SK-N-SH (cell line): Measurements from ENCODE around the gene RFX4. TPM values are rescaled to one million over a fixed set of nuclear protein-coding genes. Genes with fewer than 3 reads are reported as not detected.

ENCODE experiments used
- CTCF ChIA-PET: fragments of 300-600, 350-600 bp; formaldehyde crosslinking; extraction: SDS; loops from one replicate; lab custom pipeline; 2021; lab: Yijun Ruan, JAX
- POLR2A ChIA-PET: fragments of 350-600 bp; sonication (Branson Sonifier 250); formaldehyde crosslinking; extraction: SDS; loops from one replicate; lab custom pipeline; 2020; ENCODE audit warnings: antibody characterized with exemption, inconsistent platforms; lab: Yijun Ruan, JAX
- DNase-seq: peaks from one replicate; pipeline ENCODE4 v3.0.0; 2012
- H2AFZ ChIP-seq: fragments of 200-600 bp; sonication (generic); 2 replicates; pipeline ENCODE4 v1.8.1; 2016; ENCODE audit warnings: antibody characterized with exemption, mild to moderate bottlenecking, low read depth
- H3F3A ChIP-seq: fragments of 200-600 bp; sonication (generic); replicated peaks from 2 replicates; pipeline ENCODE3; 2016; ENCODE audit warnings: antibody characterized with exemption, mild to moderate bottlenecking; ENCODE audit not compliant: insufficient read depth
- H3K27ac ChIP-seq, 2 experiments: fragments of 200-500 bp in 1 of 2; fragments of 200-600 bp in 1 of 2; sonication (Bioruptor generic) in 1 of 2; sonication (generic), shearing (Covaris generic) in 1 of 2; 2 replicates each; pipeline versions ENCODE4 v1.5.1 to v1.6.1; 2014 to 2016; ENCODE audit warnings: low read depth in 2 of 2, inconsistent platforms in 1 of 2, low read length in 1 of 2, mild to moderate bottlenecking in 1 of 2, mixed read lengths in 1 of 2
- H3K27me3 ChIP-seq: fragments of 200-600 bp; sonication (generic), shearing (Covaris generic); 2 replicates; pipeline ENCODE4 v1.6.1; 2016; ENCODE audit warnings: mixed run types; ENCODE audit not compliant: insufficient read depth
- H3K36me3 ChIP-seq, 2 experiments: fragments of 200-500 bp in 1 of 2; fragments of 200-600 bp in 1 of 2; sonication (Bioruptor generic) in 1 of 2; sonication (generic) in 1 of 2; replicated peaks in 1 of 2; 2 replicates each; pipeline versions ENCODE3 to v1.5.1; 2014 to 2016; ENCODE audit warnings: low read length in 1 of 2, mild to moderate bottlenecking in 1 of 2; ENCODE audit not compliant: insufficient read depth in 2 of 2, control insufficient read depth in 1 of 2
- H3K4me1 ChIP-seq, 2 experiments: fragments of 200-500 bp in 1 of 2; fragments of 200-600 bp in 1 of 2; sonication (Bioruptor generic) in 1 of 2; sonication (generic), shearing (Covaris generic) in 1 of 2; 2 replicates each; pipeline versions ENCODE4 v1.5.1 to v1.6.1; 2014 to 2016; ENCODE audit warnings: low read depth in 1 of 2, low read length in 1 of 2, mixed run types in 1 of 2; ENCODE audit not compliant: insufficient read depth in 2 of 2, control insufficient read depth in 1 of 2
- H3K4me2 ChIP-seq: fragments of 200-600 bp; sonication (generic), shearing (Covaris generic); 2 replicates; pipeline ENCODE4 v1.6.1; 2017; ENCODE audit warnings: mixed run types
- H3K4me3 ChIP-seq, 2 experiments: fragments of 200-500 bp in 1 of 2; fragments of 200-600 bp in 1 of 2; sonication (Bioruptor generic) in 1 of 2; sonication (generic), shearing (Covaris generic) in 1 of 2; 2 replicates each; pipeline versions ENCODE4 v1.5.1 to v1.8.1; 2014 to 2016; ENCODE audit warnings: low read depth in 2 of 2, inconsistent platforms in 1 of 2, low read length in 1 of 2, mild to moderate bottlenecking in 1 of 2, mixed read lengths in 1 of 2, moderate library complexity in 1 of 2
- H3K79me2 ChIP-seq: fragments of 200-600 bp; sonication (generic); 2 replicates; pipeline ENCODE4 v1.8.1; 2017; ENCODE audit warnings: mild to moderate bottlenecking; ENCODE audit not compliant: insufficient read depth
- H3K9ac ChIP-seq: fragments of 200-600 bp; sonication (generic); 2 replicates; pipeline ENCODE4 v1.6.1; 2017; ENCODE audit warnings: mixed run types
- H3K9me2 ChIP-seq: fragments of 200-600 bp; sonication (generic); 2 replicates; pipeline ENCODE4 v1.6.1; 2017; ENCODE audit warnings: mixed run types
- H3K9me3 ChIP-seq: fragments of 200-600 bp; sonication (generic); 2 replicates; pipeline ENCODE4 v1.6.1; 2017; ENCODE audit warnings: mixed run types, mild to moderate bottlenecking, moderate library complexity
- H4K20me1 ChIP-seq: fragments of 200-600 bp; sonication (generic); 2 replicates; pipeline ENCODE4 v1.6.1; 2017; ENCODE audit warnings: mild to moderate bottlenecking, mixed run types; ENCODE audit not compliant: insufficient read depth
- ELF1 ChIP-seq: IDR thresholded peaks from 2 replicates; pipeline ENCODE4 v1.4.0; 2012
- EP300 ChIP-seq, 2 experiments: IDR thresholded peaks; 2 replicates each; pipeline versions ENCODE4 v1.4.0 to v1.6.1; 2012; ENCODE audit warnings: borderline replicate concordance in 1 of 2, low read depth in 1 of 2, low read length in 1 of 2
- FOSL2 ChIP-seq: IDR thresholded peaks from 2 replicates; pipeline ENCODE4 v1.4.0; 2012; ENCODE audit warnings: low read depth, mild to moderate bottlenecking, moderate library complexity, borderline replicate concordance
- FOXJ3 ChIP-seq: sonication (generic); formaldehyde crosslinking; IDR thresholded peaks from 2 replicates; pipeline ENCODE4 v1.5.1; 2020; ENCODE audit warnings: mild to moderate bottlenecking, missing genetic modification reagents
- FOXM1 ChIP-seq: IDR thresholded peaks from 2 replicates; pipeline ENCODE4 v1.4.0; 2012; ENCODE audit warnings: low read depth, mild to moderate bottlenecking
- MEF2A ChIP-seq: IDR thresholded peaks from 2 replicates; pipeline ENCODE4 v1.4.0; 2012; ENCODE audit warnings: low read depth, borderline replicate concordance
- NFIC ChIP-seq: IDR thresholded peaks from 2 replicates; pipeline ENCODE4 v1.4.0; 2012; ENCODE audit warnings: borderline replicate concordance
- NRF1 ChIP-seq: IDR thresholded peaks from 2 replicates; pipeline ENCODE4 v1.6.1; 2012; ENCODE audit warnings: low read depth, mild to moderate bottlenecking, low read length
- POLR2AphosphoS5 ChIP-seq: IDR thresholded peaks from 2 replicates; pipeline ENCODE4 v1.6.1; 2012; ENCODE audit warnings: low read depth, low read length
- RCOR1 ChIP-seq: fragments of 150-350 bp; IDR thresholded peaks from 2 replicates; pipeline ENCODE4 v1.6.1; 2017; ENCODE audit warnings: antibody characterized with exemption, low read length
- REST ChIP-seq: IDR thresholded peaks from 2 replicates; pipeline ENCODE4 v1.6.1; 2012; ENCODE audit warnings: mild to moderate bottlenecking, low read depth, low read length, moderate library complexity
- RXRA ChIP-seq: IDR thresholded peaks from 2 replicates; pipeline ENCODE4 v1.4.0; 2012; ENCODE audit warnings: low read depth, mild to moderate bottlenecking, borderline replicate concordance
- TAF1 ChIP-seq: IDR thresholded peaks from 2 replicates; pipeline ENCODE4 v1.6.1; 2012; ENCODE audit warnings: low read depth, mild to moderate bottlenecking, low read length, moderate library complexity, borderline replicate concordance
- TEAD4 ChIP-seq: IDR thresholded peaks from 2 replicates; pipeline ENCODE4 v1.4.0; 2012; ENCODE audit warnings: mild to moderate bottlenecking, borderline replicate concordance; ENCODE audit not compliant: insufficient read depth
- YY1 ChIP-seq: IDR thresholded peaks from 2 replicates; pipeline ENCODE4 v1.4.0; 2012; ENCODE audit warnings: low read depth, mild to moderate bottlenecking
- ZBTB33 ChIP-seq: IDR thresholded peaks from 2 replicates; pipeline ENCODE4 v1.4.0; 2012; ENCODE audit warnings: low read depth, borderline replicate concordance
- WGBS: methylation state at CpG from one replicate; pipeline ENCODE4 v1.1.6; 2017; ENCODE audit warnings: low lambda C conversion rate; 5-methylcytosine and 5-hydroxymethylcytosine counted together
- polyA plus RNA-seq, 3 experiments: library from polyadenylated mRNA; depleted of rRNA; stranded (reverse); fragments of >200 nt; gene quantifications; 2 replicates each; pipeline ENCODE4 v1.2.3, GENCODE V29; 2012
- TF ChIP-seq, protein P1 (sequence below): fragments of 150-350 bp; IDR thresholded peaks from 2 replicates; pipeline ENCODE4 v1.6.1; 2017; ENCODE audit warnings: antibody characterized with exemption, low read length, low read depth, borderline replicate concordance
- TF ChIP-seq, protein P2 (sequence below): fragments of 200-600 bp; sonication (generic); IDR thresholded peaks from 2 replicates; pipeline ENCODE4 v1.6.1; 2017; ENCODE audit warnings: antibody characterized with exemption, mild to moderate bottlenecking, moderate library complexity
- TF ChIP-seq, protein P3 (sequence below): IDR thresholded peaks from 2 replicates; pipeline ENCODE4; 2012

The RFX4 gene
- polyA plus RNA-seq, 1 of the 3 experiments (the other 2 are of a cell fraction): not detected

DNA sequence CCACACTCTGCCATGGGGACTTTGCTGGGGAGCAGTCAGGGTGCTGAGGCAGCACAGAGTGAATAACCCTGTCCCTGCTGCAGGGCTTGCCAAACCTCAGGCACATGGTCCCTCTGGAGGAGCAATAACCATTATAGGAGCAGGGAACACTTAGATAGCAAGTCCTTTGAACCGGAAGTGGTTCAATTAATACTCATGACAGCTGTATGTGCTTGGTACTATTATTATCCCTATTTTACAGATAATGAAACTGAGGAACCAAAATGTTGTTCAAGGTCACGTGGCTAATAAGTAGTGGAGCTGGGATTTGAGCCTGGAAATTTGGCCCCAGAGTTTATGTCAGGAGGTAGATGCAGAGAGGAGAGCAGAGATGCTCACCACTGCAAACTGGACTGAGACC, 49.0 kb downstream of the RFX4 start:
- no peak overlapping the region for H3K27ac ChIP-seq
- no peaks in the 10 kb centered on the region for H3K9me2 ChIP-seq
- peaks cover 4% of the 10 kb centered on the region for H3F3A ChIP-seq
- no peaks in the 10 kb centered on the region for H3K36me3 ChIP-seq
- no peaks in the 10 kb centered on the region for H3K9me3 ChIP-seq
- TF ChIP-seq, protein P1, sequence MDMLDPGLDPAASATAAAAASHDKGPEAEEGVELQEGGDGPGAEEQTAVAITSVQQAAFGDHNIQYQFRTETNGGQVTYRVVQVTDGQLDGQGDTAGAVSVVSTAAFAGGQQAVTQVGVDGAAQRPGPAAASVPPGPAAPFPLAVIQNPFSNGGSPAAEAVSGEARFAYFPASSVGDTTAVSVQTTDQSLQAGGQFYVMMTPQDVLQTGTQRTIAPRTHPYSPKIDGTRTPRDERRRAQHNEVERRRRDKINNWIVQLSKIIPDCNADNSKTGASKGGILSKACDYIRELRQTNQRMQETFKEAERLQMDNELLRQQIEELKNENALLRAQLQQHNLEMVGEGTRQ: no peak
- TF ChIP-seq FOXJ3 (no peak), TAF1 (no peak), FOXM1 (no peak), NFIC (no peak), NRF1 (no peak), EP300 (IDR thresholded peaks at IDR 0.05; ENCODE audit: borderline replicate concordance in 1 of 2, low read depth in 1 of 2, low read length in 1 of 2) (no peak), RCOR1 (no peak), TEAD4 (no peak), ELF1 (no peak), REST (no peak), RXRA (no peak), YY1 (no peak), POLR2AphosphoS5 (no peak), ZBTB33 (no peak), FOSL2 (no peak), MEF2A (no peak)
- TF ChIP-seq, protein P2, sequence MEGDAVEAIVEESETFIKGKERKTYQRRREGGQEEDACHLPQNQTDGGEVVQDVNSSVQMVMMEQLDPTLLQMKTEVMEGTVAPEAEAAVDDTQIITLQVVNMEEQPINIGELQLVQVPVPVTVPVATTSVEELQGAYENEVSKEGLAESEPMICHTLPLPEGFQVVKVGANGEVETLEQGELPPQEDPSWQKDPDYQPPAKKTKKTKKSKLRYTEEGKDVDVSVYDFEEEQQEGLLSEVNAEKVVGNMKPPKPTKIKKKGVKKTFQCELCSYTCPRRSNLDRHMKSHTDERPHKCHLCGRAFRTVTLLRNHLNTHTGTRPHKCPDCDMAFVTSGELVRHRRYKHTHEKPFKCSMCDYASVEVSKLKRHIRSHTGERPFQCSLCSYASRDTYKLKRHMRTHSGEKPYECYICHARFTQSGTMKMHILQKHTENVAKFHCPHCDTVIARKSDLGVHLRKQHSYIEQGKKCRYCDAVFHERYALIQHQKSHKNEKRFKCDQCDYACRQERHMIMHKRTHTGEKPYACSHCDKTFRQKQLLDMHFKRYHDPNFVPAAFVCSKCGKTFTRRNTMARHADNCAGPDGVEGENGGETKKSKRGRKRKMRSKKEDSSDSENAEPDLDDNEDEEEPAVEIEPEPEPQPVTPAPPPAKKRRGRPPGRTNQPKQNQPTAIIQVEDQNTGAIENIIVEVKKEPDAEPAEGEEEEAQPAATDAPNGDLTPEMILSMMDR: no peak
- TF ChIP-seq, protein P3, sequence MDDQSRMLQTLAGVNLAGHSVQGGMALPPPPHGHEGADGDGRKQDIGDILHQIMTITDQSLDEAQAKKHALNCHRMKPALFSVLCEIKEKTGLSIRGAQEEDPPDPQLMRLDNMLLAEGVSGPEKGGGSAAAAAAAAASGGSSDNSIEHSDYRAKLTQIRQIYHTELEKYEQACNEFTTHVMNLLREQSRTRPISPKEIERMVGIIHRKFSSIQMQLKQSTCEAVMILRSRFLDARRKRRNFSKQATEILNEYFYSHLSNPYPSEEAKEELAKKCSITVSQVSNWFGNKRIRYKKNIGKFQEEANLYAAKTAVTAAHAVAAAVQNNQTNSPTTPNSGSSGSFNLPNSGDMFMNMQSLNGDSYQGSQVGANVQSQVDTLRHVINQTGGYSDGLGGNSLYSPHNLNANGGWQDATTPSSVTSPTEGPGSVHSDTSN: no peak
- H4K20me1 ChIP-seq: no peaks in the 10 kb centered on the region
- H3K9ac ChIP-seq: no peak overlapping the region
- no peak for DNase-seq
- POLR2A ChIA-PET: no interaction called here
- H3K27me3 ChIP-seq: no peaks in the 10 kb centered on the region
- H3K4me2 ChIP-seq: no peak overlapping the region
- WGBS: 67% methylated on average over 2 of the region's 2 CpGs
- H3K4me3 ChIP-seq: no peak overlapping the region
- H2AFZ ChIP-seq: no peak overlapping the region
- CTCF ChIA-PET: no interaction called here
- no peaks in the 10 kb centered on the region for H3K79me2 ChIP-seq
- peaks cover 2 to 6% of the 10 kb centered on the region in 2 experiments; a peak in 2 of 4 replicates for H3K4me1 ChIP-seq
